HepG2 (cell line): Measurements from ENCODE around the gene MVP. TPM values are rescaled to one million over a fixed set of nuclear protein-coding genes. Genes with fewer than 3 reads are reported as not detected.

Source experiments
- KDM1A ChIP-seq: IDR thresholded peaks from 2 replicates; pipeline ENCODE4 v1.6.1; 2016; ENCODE audit warnings: missing compliant biosample characterization
- KDM5A ChIP-seq: fragments of 200-600 bp; sonication (generic); IDR thresholded peaks from 2 replicates; pipeline ENCODE4 v1.7.0; 2018; ENCODE audit warnings: antibody characterized with exemption, mild to moderate bottlenecking, low read length, borderline replicate concordance
- ZNF382 ChIP-seq: sonication (generic); formaldehyde crosslinking; IDR thresholded peaks from 2 replicates; pipeline ENCODE4 v1.5.0; 2020; ENCODE audit warnings: missing genetic modification reagents, mild to moderate bottlenecking, borderline replicate concordance
- ZNF678 ChIP-seq: sonication (generic); formaldehyde crosslinking; IDR thresholded peaks from 2 replicates; pipeline ENCODE4 v1.4.0; 2020; ENCODE audit warnings: mild to moderate bottlenecking, missing genetic modification reagents
- ZNF879 ChIP-seq: sonication (generic); formaldehyde crosslinking; IDR thresholded peaks from 2 replicates; pipeline ENCODE4 v1.8.1; 2023; ENCODE audit warnings: missing genetic modification reagents
- polyA plus RNA-seq, 8 experiments: library from polyadenylated mRNA; depleted of rRNA in 3 of 8; stranded (reverse) in 7 of 8; unstranded in 1 of 8; fragments of >200 nt; fragmentation: Illumina TruSeq in 4 of 8; extraction: Trizol in 4 of 8; gene quantifications; 2 replicates each; pipeline versions ENCODE4 v1.2.1 to v1.2.3, GENCODE V29; 2011 to 2016; ENCODE audit warnings: low read depth in 4 of 8, missing spikeins in 1 of 8, mixed read lengths in 1 of 8; ENCODE audit not compliant: insufficient read depth in 1 of 8
- total RNA-seq, 5 experiments: library from RNA; depleted of rRNA; stranded (reverse); fragments of >200 nt; fragmentation: Illumina TruSeq; extraction: Trizol; gene quantifications; 2 replicates each; pipeline ENCODE4 v1.2.3, GENCODE V29; 2016; ENCODE audit warnings: low read depth in 1 of 5
- TF ChIP-seq, protein P1 (sequence below): IDR thresholded peaks from 2 replicates; pipeline ENCODE4 v1.6.1; 2016; ENCODE audit warnings: control low read depth
- TF ChIP-seq, protein P2 (sequence below): sonication (generic); formaldehyde crosslinking; IDR thresholded peaks from 2 replicates; pipeline ENCODE4 v1.9.0; 2021; ENCODE audit warnings: missing genetic modification reagents, mild to moderate bottlenecking, borderline replicate concordance
- TF ChIP-seq, protein P3 (sequence below): sonication (generic); formaldehyde crosslinking; IDR thresholded peaks from 2 replicates; pipeline ENCODE4 v1.4.0; 2020; ENCODE audit warnings: mild to moderate bottlenecking, missing genetic modification reagents
- TF ChIP-seq, protein P4 (sequence below): sonication (generic); formaldehyde crosslinking; IDR thresholded peaks from 2 replicates; pipeline ENCODE4 v1.4.0; 2020; ENCODE audit warnings: missing genetic modification reagents
- TF ChIP-seq, protein P5 (sequence below): sonication (generic); formaldehyde crosslinking; IDR thresholded peaks from 2 replicates; pipeline ENCODE4 v1.5.0; 2020; ENCODE audit warnings: mild to moderate bottlenecking, missing genetic modification reagents, borderline replicate concordance
- TF ChIP-seq, protein P6 (sequence below): sonication (generic); formaldehyde crosslinking; IDR thresholded peaks from 2 replicates; pipeline ENCODE4 v1.9.0; 2022; ENCODE audit warnings: low read depth, missing genetic modification reagents
- TF ChIP-seq, protein P7 (sequence below): sonication (generic); formaldehyde crosslinking; conservative IDR thresholded peaks from 2 replicates; pipeline ENCODE4 v1.8.0; 2022; ENCODE audit warnings: low read depth, missing genetic modification reagents

MVP gene
- total and polyA plus RNA-seq, 2 of the 13 experiments (the other 11 are each of a cell fraction or from before 2014, with no cell fraction given) = 22.9 to 43.5 TPM

DNA sequence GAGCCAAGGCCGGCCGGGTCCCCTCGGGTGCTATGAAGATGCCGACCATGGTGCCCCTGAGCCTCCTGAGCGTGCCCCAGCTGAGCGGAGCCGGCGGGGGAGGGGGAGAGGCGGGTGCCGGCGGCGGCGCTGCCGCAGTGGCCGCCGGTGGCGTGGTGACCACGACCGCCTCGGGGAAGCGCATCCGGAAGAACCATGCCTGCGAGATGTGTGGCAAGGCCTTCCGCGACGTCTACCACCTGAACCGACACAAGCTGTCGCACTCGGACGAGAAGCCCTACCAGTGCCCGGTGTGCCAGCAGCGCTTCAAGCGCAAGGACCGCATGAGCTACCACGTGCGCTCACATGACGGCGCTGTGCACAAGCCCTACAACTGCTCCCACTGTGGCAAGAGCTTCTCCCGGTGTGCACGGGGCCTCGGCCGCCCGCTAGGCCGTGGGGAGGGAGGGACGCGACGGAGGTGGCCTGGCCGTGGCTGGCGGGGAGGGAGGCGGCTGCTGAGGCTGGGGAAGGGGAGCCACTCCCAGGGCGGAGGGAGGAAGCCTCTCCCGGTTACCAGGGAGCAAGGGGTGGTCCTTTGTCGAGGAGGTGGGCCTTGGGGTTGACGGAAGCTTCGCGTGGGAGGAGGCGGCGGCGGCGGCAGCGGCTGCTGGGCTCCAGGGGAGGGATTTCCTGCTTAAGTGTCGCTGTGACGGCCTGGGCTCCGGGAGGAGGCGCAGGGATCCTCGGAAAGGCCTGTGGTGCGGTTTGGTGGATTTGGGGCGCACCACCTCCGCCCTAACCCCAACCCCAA is 12.6 kb upstream of the MVP start (continued):
- peak; percentile 99 for TF ChIP-seq ZNF678 (CRISPR knock-in tag)
- TF ChIP-seq, protein P1, sequence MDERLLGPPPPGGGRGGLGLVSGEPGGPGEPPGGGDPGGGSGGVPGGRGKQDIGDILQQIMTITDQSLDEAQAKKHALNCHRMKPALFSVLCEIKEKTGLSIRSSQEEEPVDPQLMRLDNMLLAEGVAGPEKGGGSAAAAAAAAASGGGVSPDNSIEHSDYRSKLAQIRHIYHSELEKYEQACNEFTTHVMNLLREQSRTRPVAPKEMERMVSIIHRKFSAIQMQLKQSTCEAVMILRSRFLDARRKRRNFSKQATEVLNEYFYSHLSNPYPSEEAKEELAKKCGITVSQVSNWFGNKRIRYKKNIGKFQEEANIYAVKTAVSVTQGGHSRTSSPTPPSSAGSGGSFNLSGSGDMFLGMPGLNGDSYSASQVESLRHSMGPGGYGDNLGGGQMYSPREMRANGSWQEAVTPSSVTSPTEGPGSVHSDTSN (CRISPR knock-in tag) = no peak
- 0 out of 2 replicates have a peak, but pooled peaks have one; percentile 24 for TF ChIP-seq KDM5A
- TF ChIP-seq ZNF879 = peak; percentile 98
- TF ChIP-seq, protein P2, sequence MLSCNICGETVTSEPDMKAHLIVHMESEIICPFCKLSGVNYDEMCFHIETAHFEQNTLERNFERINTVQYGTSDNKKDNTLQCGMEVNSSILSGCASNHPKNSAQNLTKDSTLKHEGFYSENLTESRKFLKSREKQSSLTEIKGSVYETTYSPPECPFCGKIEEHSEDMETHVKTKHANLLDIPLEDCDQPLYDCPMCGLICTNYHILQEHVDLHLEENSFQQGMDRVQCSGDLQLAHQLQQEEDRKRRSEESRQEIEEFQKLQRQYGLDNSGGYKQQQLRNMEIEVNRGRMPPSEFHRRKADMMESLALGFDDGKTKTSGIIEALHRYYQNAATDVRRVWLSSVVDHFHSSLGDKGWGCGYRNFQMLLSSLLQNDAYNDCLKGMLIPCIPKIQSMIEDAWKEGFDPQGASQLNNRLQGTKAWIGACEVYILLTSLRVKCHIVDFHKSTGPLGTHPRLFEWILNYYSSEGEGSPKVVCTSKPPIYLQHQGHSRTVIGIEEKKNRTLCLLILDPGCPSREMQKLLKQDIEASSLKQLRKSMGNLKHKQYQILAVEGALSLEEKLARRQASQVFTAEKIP (CRISPR knock-in tag) = no peak
- TF ChIP-seq, protein P3, sequence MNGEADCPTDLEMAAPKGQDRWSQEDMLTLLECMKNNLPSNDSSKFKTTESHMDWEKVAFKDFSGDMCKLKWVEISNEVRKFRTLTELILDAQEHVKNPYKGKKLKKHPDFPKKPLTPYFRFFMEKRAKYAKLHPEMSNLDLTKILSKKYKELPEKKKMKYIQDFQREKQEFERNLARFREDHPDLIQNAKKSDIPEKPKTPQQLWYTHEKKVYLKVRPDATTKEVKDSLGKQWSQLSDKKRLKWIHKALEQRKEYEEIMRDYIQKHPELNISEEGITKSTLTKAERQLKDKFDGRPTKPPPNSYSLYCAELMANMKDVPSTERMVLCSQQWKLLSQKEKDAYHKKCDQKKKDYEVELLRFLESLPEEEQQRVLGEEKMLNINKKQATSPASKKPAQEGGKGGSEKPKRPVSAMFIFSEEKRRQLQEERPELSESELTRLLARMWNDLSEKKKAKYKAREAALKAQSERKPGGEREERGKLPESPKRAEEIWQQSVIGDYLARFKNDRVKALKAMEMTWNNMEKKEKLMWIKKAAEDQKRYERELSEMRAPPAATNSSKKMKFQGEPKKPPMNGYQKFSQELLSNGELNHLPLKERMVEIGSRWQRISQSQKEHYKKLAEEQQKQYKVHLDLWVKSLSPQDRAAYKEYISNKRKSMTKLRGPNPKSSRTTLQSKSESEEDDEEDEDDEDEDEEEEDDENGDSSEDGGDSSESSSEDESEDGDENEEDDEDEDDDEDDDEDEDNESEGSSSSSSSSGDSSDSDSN (CRISPR knock-in tag) = peak; percentile 98
- TF ChIP-seq, protein P4, sequence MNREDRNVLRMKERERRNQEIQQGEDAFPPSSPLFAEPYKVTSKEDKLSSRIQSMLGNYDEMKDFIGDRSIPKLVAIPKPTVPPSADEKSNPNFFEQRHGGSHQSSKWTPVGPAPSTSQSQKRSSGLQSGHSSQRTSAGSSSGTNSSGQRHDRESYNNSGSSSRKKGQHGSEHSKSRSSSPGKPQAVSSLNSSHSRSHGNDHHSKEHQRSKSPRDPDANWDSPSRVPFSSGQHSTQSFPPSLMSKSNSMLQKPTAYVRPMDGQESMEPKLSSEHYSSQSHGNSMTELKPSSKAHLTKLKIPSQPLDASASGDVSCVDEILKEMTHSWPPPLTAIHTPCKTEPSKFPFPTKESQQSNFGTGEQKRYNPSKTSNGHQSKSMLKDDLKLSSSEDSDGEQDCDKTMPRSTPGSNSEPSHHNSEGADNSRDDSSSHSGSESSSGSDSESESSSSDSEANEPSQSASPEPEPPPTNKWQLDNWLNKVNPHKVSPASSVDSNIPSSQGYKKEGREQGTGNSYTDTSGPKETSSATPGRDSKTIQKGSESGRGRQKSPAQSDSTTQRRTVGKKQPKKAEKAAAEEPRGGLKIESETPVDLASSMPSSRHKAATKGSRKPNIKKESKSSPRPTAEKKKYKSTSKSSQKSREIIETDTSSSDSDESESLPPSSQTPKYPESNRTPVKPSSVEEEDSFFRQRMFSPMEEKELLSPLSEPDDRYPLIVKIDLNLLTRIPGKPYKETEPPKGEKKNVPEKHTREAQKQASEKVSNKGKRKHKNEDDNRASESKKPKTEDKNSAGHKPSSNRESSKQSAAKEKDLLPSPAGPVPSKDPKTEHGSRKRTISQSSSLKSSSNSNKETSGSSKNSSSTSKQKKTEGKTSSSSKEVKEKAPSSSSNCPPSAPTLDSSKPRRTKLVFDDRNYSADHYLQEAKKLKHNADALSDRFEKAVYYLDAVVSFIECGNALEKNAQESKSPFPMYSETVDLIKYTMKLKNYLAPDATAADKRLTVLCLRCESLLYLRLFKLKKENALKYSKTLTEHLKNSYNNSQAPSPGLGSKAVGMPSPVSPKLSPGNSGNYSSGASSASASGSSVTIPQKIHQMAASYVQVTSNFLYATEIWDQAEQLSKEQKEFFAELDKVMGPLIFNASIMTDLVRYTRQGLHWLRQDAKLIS = peak; percentile 92; the same call in 1 of the 2 replicates
- no peak for TF ChIP-seq ZNF382 (CRISPR knock-in tag)
- TF ChIP-seq, protein P5, sequence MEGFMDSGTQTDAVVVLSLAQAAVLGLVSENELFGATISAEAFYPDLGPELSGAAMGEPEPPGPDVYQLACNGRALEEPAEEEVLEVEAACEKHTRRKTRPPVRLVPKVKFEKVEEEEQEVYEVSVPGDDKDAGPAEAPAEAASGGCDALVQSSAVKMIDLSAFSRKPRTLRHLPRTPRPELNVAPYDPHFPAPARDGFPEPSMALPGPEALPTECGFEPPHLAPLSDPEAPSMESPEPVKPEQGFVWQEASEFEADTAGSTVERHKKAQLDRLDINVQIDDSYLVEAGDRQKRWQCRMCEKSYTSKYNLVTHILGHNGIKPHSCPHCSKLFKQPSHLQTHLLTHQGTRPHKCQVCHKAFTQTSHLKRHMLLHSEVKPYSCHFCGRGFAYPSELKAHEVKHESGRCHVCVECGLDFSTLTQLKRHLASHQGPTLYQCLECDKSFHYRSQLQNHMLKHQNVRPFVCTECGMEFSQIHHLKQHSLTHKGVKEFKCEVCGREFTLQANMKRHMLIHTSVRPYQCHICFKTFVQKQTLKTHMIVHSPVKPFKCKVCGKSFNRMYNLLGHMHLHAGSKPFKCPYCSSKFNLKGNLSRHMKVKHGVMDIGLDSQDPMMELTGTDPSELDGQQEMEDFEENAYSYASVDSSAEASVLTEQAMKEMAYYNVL (CRISPR knock-in tag) = peak; percentile 65
- TF ChIP-seq, protein P6, sequence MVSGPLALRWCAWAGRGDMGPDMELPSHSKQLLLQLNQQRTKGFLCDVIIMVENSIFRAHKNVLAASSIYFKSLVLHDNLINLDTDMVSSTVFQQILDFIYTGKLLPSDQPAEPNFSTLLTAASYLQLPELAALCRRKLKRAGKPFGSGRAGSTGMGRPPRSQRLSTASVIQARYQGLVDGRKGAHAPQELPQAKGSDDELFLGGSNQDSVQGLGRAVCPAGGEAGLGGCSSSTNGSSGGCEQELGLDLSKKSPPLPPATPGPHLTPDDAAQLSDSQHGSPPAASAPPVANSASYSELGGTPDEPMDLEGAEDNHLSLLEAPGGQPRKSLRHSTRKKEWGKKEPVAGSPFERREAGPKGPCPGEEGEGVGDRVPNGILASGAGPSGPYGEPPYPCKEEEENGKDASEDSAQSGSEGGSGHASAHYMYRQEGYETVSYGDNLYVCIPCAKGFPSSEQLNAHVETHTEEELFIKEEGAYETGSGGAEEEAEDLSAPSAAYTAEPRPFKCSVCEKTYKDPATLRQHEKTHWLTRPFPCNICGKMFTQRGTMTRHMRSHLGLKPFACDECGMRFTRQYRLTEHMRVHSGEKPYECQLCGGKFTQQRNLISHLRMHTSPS = peak; percentile 94
- TF ChIP-seq KDM1A (CRISPR knock-in tag) = peak; percentile 69
- TF ChIP-seq, protein P7, sequence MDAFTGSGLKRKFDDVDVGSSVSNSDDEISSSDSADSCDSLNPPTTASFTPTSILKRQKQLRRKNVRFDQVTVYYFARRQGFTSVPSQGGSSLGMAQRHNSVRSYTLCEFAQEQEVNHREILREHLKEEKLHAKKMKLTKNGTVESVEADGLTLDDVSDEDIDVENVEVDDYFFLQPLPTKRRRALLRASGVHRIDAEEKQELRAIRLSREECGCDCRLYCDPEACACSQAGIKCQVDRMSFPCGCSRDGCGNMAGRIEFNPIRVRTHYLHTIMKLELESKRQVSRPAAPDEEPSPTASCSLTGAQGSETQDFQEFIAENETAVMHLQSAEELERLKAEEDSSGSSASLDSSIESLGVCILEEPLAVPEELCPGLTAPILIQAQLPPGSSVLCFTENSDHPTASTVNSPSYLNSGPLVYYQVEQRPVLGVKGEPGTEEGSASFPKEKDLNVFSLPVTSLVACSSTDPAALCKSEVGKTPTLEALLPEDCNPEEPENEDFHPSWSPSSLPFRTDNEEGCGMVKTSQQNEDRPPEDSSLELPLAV (CRISPR knock-in tag) = peak; percentile 96
